Karpas-422 (cell line): ENCODE data around the gene PLA2G4A. TPM values are rescaled to one million over a fixed set of nuclear protein-coding genes. Genes with fewer than 3 reads are reported as not detected.

Source experiments
- DNase-seq: peaks from one replicate; pipeline ENCODE4 v3.0.0-alpha.2; 2015
- H2AFZ ChIP-seq: fragments of 200-600 bp; sonication (generic); 2 replicates; pipeline ENCODE4 v1.6.1; 2014; ENCODE audit warnings: antibody characterized with exemption, low read length, mixed read lengths
- H3K27ac ChIP-seq: fragments of 200-600 bp; sonication (generic); 2 replicates; pipeline ENCODE4 v1.5.1; 2014; ENCODE audit warnings: mild to moderate bottlenecking, low read length, moderate library complexity
- H3K27me3 ChIP-seq: fragments of 200-600 bp; sonication (generic); 2 replicates; pipeline ENCODE4 v1.6.1; 2014; ENCODE audit warnings: low read length, mixed read lengths
- H3K36me3 ChIP-seq: fragments of 200-600 bp; sonication (generic); 2 replicates; pipeline ENCODE4 v1.6.1; 2014; ENCODE audit warnings: low read length, mixed read lengths; ENCODE audit not compliant: insufficient read depth
- H3K4me1 ChIP-seq: fragments of 200-600 bp; sonication (generic); 2 replicates; pipeline ENCODE4 v1.6.1; 2014; ENCODE audit warnings: mild to moderate bottlenecking, low read length, mixed read lengths
- H3K4me2 ChIP-seq: fragments of 200-600 bp; sonication (generic); 2 replicates; pipeline ENCODE4 v1.6.1; 2014; ENCODE audit warnings: low read length, low read depth, mild to moderate bottlenecking; ENCODE audit not compliant: poor library complexity, severe bottlenecking
- H3K4me3 ChIP-seq: fragments of 200-600 bp; sonication (generic); 2 replicates; pipeline ENCODE4 v1.5.1; 2014; ENCODE audit warnings: mild to moderate bottlenecking, antibody characterized with exemption, low read length, mixed read lengths
- H3K79me2 ChIP-seq: fragments of 200-600 bp; sonication (generic); 2 replicates; pipeline ENCODE4 v1.6.1; 2014; ENCODE audit warnings: mild to moderate bottlenecking, low read length, mixed read lengths
- H3K9ac ChIP-seq: fragments of 200-600 bp; sonication (generic); 2 replicates; pipeline ENCODE4 v1.6.0; 2014; ENCODE audit warnings: low read length
- H3K9me2 ChIP-seq: fragments of 200-600 bp; sonication (generic), shearing (Covaris generic); replicated peaks from 2 replicates; pipeline ENCODE4 v1.6.0; 2014; ENCODE audit warnings: mild to moderate bottlenecking, low read length, moderate library complexity; ENCODE audit not compliant: insufficient read depth
- H3K9me3 ChIP-seq: fragments of 300-700, 200-600 bp; sonication (generic); 2 replicates; pipeline ENCODE4 v1.6.1; 2014; ENCODE audit warnings: low read length, mixed read lengths
- H4K20me1 ChIP-seq: fragments of 200-600 bp; sonication (generic); 2 replicates; pipeline ENCODE4 v1.6.1; 2014; ENCODE audit warnings: mild to moderate bottlenecking, antibody characterized with exemption, low read length, low read depth; ENCODE audit not compliant: insufficient read depth
- total RNA-seq: library from RNA; depleted of rRNA; stranded (reverse); fragments of >200 nt; shearing (Covaris generic); gene quantifications from 2 replicates; pipeline ENCODE4 v1.2.3, GENCODE V29; 2014; ENCODE audit warnings: low replicate concordance

The PLA2G4A gene
- total RNA-seq, 1 experiment from 2014 or later = not detected

GRCh38 chr1:186848509-186849130 is 19.9 kb downstream of the PLA2G4A start:
- no peak overlapping the region for H3K9ac ChIP-seq
- no peaks in the 10 kb centered on the region for H3K4me1 ChIP-seq
- no peak overlapping the region for H2AFZ ChIP-seq
- no peaks in the 10 kb centered on the region for H3K9me2 ChIP-seq
- no peak overlapping the region for H3K4me2 ChIP-seq
- no peaks in the 10 kb centered on the region for H3K79me2 ChIP-seq
- no peaks in the 10 kb centered on the region for H4K20me1 ChIP-seq
- H3K36me3 ChIP-seq = no peaks in the 10 kb centered on the region
- H3K4me3 ChIP-seq = no peak overlapping the region
- no peak for DNase-seq
- no peaks in the 10 kb centered on the region for H3K27me3 ChIP-seq
- H3K9me3 ChIP-seq = no peaks in the 10 kb centered on the region
- no peak overlapping the region for H3K27ac ChIP-seq

- Histone ChIP-seq H4K20me1 (no peaks in the 10 kb centered on the region), H3K9ac (no peak overlapping the region), H3K4me2 (no peak overlapping the region)
These were observed 20.5 kb downstream of the PLA2G4A start for GRCh38 chr1:186849271-186849671.

GRCh38 chr1:186849826-186850225 is 21.1 kb downstream of the PLA2G4A start:
- Histone ChIP-seq H3K4me2 (no peak overlapping the region), H3K79me2 (no peaks in the 10 kb centered on the region), H3K27ac (no peak overlapping the region), H3K9ac (no peak overlapping the region), H2AFZ (no peak overlapping the region), H3K4me1 (no peaks in the 10 kb centered on the region), H3K4me3 (no peak overlapping the region), H3K27me3 (no peaks in the 10 kb centered on the region), H3K9me3 (no peaks in the 10 kb centered on the region), H3K9me2 (no peaks in the 10 kb centered on the region), H4K20me1 (no peaks in the 10 kb centered on the region), H3K36me3 (no peaks in the 10 kb centered on the region)
- no peak for DNase-seq

More at GRCh38 chr1:186849271-186849671, 20.5 kb downstream of the PLA2G4A start:
- Histone ChIP-seq H3K27ac (no peak overlapping the region), H3K4me1 (no peaks in the 10 kb centered on the region), H3K36me3 (no peaks in the 10 kb centered on the region), H2AFZ (no peak overlapping the region), H3K79me2 (no peaks in the 10 kb centered on the region), H3K9me2 (no peaks in the 10 kb centered on the region), H3K27me3 (no peaks in the 10 kb centered on the region), H3K4me3 (no peak overlapping the region), H3K9me3 (no peaks in the 10 kb centered on the region)
- DNase-seq = no peak

- Histone ChIP-seq H3K27ac (no peak overlapping the region), H3K4me2 (no peak overlapping the region), H3K4me1 (no peaks in the 10 kb centered on the region), H3K79me2 (no peaks in the 10 kb centered on the region), H3K36me3 (no peaks in the 10 kb centered on the region), H2AFZ (no peak overlapping the region), H3K27me3 (no peaks in the 10 kb centered on the region), H3K9me3 (no peaks in the 10 kb centered on the region), H3K9me2 (no peaks in the 10 kb centered on the region), H3K9ac (no peak overlapping the region), H4K20me1 (no peaks in the 10 kb centered on the region), H3K4me3 (no peak overlapping the region)
- no peak for DNase-seq
These were observed 25.4 kb downstream of the PLA2G4A start for GRCh38 chr1:186854102-186854501.

- H3K27me3 ChIP-seq = no peaks in the 10 kb centered on the region
- H3K79me2 ChIP-seq = no peaks in the 10 kb centered on the region
- no peaks in the 10 kb centered on the region for H3K9me3 ChIP-seq
- H3K4me3 ChIP-seq = no peak overlapping the region
- no peaks in the 10 kb centered on the region for H4K20me1 ChIP-seq
- no peaks in the 10 kb centered on the region for H3K9me2 ChIP-seq
- H3K4me2 ChIP-seq = no peak overlapping the region
- DNase-seq = no peak
- H3K27ac ChIP-seq = no peak overlapping the region
- no peaks in the 10 kb centered on the region for H3K36me3 ChIP-seq
- H3K4me1 ChIP-seq = no peaks in the 10 kb centered on the region
- H3K9ac ChIP-seq = no peak overlapping the region
- H2AFZ ChIP-seq = no peak overlapping the region
These were observed 30.2 kb downstream of the PLA2G4A start for GRCh38 chr1:186858923-186859322.

- no peak for DNase-seq
- Histone ChIP-seq H4K20me1 (no peaks in the 10 kb centered on the region), H3K9me3 (no peaks in the 10 kb centered on the region), H3K27me3 (no peaks in the 10 kb centered on the region), H3K27ac (no peak overlapping the region), H3K4me3 (no peak overlapping the region), H3K36me3 (no peaks in the 10 kb centered on the region), H3K9me2 (no peaks in the 10 kb centered on the region), H3K4me1 (no peaks in the 10 kb centered on the region), H3K9ac (no peak overlapping the region), H2AFZ (no peak overlapping the region), H3K79me2 (no peaks in the 10 kb centered on the region), H3K4me2 (no peak overlapping the region)
These were observed 31.2 kb downstream of the PLA2G4A start for GRCh38 chr1:186859995-186860394.

GRCh38 chr1:186864296-186864695 is 35.5 kb downstream of the PLA2G4A start:
- H3K36me3 ChIP-seq = no peaks in the 10 kb centered on the region
- H3K9me3 ChIP-seq = no peaks in the 10 kb centered on the region
- H3K4me3 ChIP-seq = no peak overlapping the region
- no peak overlapping the region for H3K4me2 ChIP-seq
- DNase-seq = no peak
- H3K9me2 ChIP-seq = no peaks in the 10 kb centered on the region
- H2AFZ ChIP-seq = no peak overlapping the region
- H3K4me1 ChIP-seq = no peaks in the 10 kb centered on the region
- H3K79me2 ChIP-seq = no peaks in the 10 kb centered on the region
- no peaks in the 10 kb centered on the region for H4K20me1 ChIP-seq
- no peaks in the 10 kb centered on the region; the same call in 1 of the 2 replicates for H3K27me3 ChIP-seq
- no peak overlapping the region for H3K9ac ChIP-seq
- no peak overlapping the region for H3K27ac ChIP-seq

- Histone ChIP-seq H3K4me2 (no peak overlapping the region), H3K27me3 (no peaks in the 10 kb centered on the region; the same call in 1 of the 2 replicates), H3K36me3 (no peaks in the 10 kb centered on the region), H3K4me1 (no peaks in the 10 kb centered on the region), H3K9me3 (no peaks in the 10 kb centered on the region), H3K79me2 (no peaks in the 10 kb centered on the region), H4K20me1 (no peaks in the 10 kb centered on the region), H3K4me3 (no peak overlapping the region), H3K9ac (no peak overlapping the region), H3K9me2 (no peaks in the 10 kb centered on the region), H2AFZ (no peak overlapping the region), H3K27ac (no peak overlapping the region)
- no peak for DNase-seq
These were observed 36.5 kb downstream of the PLA2G4A start for GRCh38 chr1:186865253-186865652.
